H4 (cell line): ENCODE data around the gene GJD3. TPM values are rescaled to one million over a fixed set of nuclear protein-coding genes. Genes with fewer than 3 reads are reported as not detected.
A peak's percentile ranks its signal among the peaks of the same experiment; 100 is the strongest.

Source experiments
- DNase-seq: peaks from one replicate; pipeline ENCODE4 v3.0.0-alpha.2; 2015; ENCODE audit warnings: low spot score
- total RNA-seq: library from RNA; depleted of rRNA; stranded (reverse); fragments of >200 nt; shearing (Covaris generic); gene quantifications from 2 replicates; pipeline ENCODE4 v1.2.3, GENCODE V29; 2014

The GJD3 gene
- total RNA-seq, 1 experiment from 2014 or later, result not detected

- DNase-seq, result peak; percentile 82
Observed at GRCh38 chr17:40340880-40341807, 23.4 kb downstream of the GJD3 start.

- DNase-seq, result no peak
Observed at GRCh38 chr17:40340327-40340726, 24.2 kb downstream of the GJD3 start.

- DNase-seq, result no peak
Observed at GRCh38 chr17:40338941-40339649, 25.4 kb downstream of the GJD3 start.

GRCh38 chr17:40338058-40338457 lies 26.5 kb downstream of the GJD3 start:
- DNase-seq, result no peak

- no peak for DNase-seq
Observed at GRCh38 chr17:40337351-40337750, 27.2 kb downstream of the GJD3 start.

- no peak for DNase-seq
Observed at GRCh38 chr17:40335620-40336019, 28.9 kb downstream of the GJD3 start.

GRCh38 chr17:40333781-40334448 lies 30.6 kb downstream of the GJD3 start:
- no peak for DNase-seq

GRCh38 chr17:40331743-40332641 lies 32.5 kb downstream of the GJD3 start:
- DNase-seq, result peak; percentile 89

- DNase-seq, result no peak
Observed at GRCh38 chr17:40330850-40331470, 33.6 kb downstream of the GJD3 start.

- DNase-seq, result peak; percentile 51
Observed at GRCh38 chr17:40329839-40330794, 34.4 kb downstream of the GJD3 start.

- no peak for DNase-seq
Observed at GRCh38 chr17:40328386-40328766, 36.2 kb downstream of the GJD3 start.

GRCh38 chr17:40327735-40328385 lies 36.7 kb downstream of the GJD3 start:
- no peak for DNase-seq

- no peak for DNase-seq
Observed at GRCh38 chr17:40327244-40327729, 37.2 kb downstream of the GJD3 start.

- DNase-seq, result no peak
Observed at GRCh38 chr17:40326832-40327199, 37.7 kb downstream of the GJD3 start.

- peak; percentile 57 for DNase-seq
Observed at GRCh38 chr17:40326014-40326831, 38.3 kb downstream of the GJD3 start.

GRCh38 chr17:40325156-40326013 lies 39.2 kb downstream of the GJD3 start:
- DNase-seq, result no peak
